C4-2B (cell line): ENCODE measurements around the gene TMEM252.

Experiments used
- H3K27ac ChIP-seq: fragments of 450-650 bp; 2 replicates; pipeline ENCODE4 v1.5.1; 2017
- ZFX ChIP-seq: fragments of 450-650 bp; IDR thresholded peaks from 2 replicates; pipeline ENCODE4 v1.6.1; 2017
- TF ChIP-seq, protein P1 (sequence below): fragments of 450-650 bp; conservative IDR thresholded peaks from 2 replicates; pipeline ENCODE4 v1.5.1; 2017; ENCODE audit warnings: mild to moderate bottlenecking

The TMEM252 gene

DNA sequence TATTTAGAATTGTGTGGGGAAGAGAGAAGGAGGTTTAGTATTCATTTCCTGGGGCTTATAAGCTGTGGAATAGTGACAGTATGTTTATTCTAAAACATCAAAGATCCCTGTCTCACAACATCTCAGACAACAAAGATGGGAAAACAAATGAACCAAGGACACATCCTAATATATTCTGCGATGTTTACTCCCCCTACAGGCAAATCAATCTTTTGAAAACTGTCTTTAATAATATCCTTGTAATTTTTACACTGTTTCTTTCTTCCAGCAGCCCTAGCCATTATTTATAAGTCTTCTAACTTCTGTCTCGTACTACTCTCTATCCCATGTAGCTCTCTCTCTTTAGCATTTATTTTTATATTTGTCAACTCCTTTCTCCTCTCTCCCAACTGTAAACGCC is 33.5 kb upstream of the TMEM252 start:
- no peak overlapping the region for H3K27ac ChIP-seq
- no peak for TF ChIP-seq ZFX
- TF ChIP-seq, protein P1, sequence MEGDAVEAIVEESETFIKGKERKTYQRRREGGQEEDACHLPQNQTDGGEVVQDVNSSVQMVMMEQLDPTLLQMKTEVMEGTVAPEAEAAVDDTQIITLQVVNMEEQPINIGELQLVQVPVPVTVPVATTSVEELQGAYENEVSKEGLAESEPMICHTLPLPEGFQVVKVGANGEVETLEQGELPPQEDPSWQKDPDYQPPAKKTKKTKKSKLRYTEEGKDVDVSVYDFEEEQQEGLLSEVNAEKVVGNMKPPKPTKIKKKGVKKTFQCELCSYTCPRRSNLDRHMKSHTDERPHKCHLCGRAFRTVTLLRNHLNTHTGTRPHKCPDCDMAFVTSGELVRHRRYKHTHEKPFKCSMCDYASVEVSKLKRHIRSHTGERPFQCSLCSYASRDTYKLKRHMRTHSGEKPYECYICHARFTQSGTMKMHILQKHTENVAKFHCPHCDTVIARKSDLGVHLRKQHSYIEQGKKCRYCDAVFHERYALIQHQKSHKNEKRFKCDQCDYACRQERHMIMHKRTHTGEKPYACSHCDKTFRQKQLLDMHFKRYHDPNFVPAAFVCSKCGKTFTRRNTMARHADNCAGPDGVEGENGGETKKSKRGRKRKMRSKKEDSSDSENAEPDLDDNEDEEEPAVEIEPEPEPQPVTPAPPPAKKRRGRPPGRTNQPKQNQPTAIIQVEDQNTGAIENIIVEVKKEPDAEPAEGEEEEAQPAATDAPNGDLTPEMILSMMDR, result peak; percentile 64

GRCh38 chr9:68567565-68567964 is 26.9 kb upstream of the TMEM252 start:
- no peak overlapping the region for H3K27ac ChIP-seq
- TF ChIP-seq, protein P1, result no peak
- TF ChIP-seq ZFX, result no peak

- TF ChIP-seq, protein P1, result no peak
- no peak for TF ChIP-seq ZFX
- no peak overlapping the region for H3K27ac ChIP-seq
These were observed 21.8 kb upstream of the TMEM252 start for GRCh38 chr9:68562461-68562860.

DNA sequence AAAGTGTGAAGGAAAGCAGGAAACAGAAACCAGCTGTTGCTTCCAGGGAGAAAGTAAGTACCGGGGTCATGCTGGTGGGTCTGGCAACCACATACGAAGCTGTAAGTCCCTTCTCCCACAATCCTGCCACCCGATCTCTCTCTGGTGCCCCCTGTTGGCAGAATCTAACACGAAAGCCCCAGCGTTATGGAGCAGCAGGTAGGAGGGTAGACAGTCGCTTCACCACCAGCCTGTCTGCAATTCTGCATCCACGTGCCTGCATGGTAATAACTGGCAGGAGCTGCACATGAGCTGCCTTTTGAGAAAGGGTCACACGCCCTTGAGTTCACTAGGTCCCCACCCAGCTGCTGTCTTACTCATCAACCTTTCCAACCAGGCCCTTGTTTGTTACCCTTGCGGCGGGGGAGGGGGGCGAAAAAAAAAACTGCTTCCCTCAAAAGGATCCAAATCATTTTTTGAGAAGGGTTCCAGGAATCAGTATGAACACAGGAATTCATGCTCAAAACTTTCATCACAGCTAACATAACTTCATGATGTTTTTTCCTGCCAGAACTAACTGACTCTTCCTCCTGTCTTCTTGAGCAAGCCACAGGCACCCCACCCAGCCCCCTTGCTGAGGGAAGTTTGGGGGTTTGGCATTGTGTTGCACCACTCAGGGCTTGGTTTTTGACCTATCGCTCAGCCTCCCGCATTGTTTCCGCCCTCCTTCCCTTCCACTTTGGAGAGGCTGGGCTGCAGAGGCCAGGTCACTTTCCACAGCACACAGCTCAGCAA is 19.6 kb upstream of the TMEM252 start:
- H3K27ac ChIP-seq, result no peak overlapping the region
- TF ChIP-seq, protein P1, result peak; percentile 67
- no peak for TF ChIP-seq ZFX

DNA sequence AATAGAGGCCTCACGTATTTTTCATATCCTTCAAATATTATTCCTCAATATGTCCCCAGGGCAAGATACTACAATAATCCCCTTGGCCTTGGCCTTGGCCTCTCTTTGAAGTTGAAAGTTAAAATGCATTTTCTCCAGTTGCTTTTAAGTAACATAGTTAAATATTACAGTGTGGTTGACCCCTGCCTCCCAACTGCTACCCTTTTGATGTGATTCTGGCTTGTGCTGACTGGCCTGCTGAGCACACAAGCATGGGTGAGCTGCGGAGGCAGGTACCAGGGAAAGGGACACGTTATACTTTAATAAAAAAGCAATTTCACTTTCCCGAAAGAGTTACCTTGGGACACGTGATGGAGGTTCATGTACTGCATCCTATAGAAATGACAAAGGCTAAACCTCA is 17.9 kb upstream of the TMEM252 start:
- H3K27ac ChIP-seq, result no peak overlapping the region
- no peak for TF ChIP-seq ZFX
- TF ChIP-seq, protein P1, result no peak

DNA sequence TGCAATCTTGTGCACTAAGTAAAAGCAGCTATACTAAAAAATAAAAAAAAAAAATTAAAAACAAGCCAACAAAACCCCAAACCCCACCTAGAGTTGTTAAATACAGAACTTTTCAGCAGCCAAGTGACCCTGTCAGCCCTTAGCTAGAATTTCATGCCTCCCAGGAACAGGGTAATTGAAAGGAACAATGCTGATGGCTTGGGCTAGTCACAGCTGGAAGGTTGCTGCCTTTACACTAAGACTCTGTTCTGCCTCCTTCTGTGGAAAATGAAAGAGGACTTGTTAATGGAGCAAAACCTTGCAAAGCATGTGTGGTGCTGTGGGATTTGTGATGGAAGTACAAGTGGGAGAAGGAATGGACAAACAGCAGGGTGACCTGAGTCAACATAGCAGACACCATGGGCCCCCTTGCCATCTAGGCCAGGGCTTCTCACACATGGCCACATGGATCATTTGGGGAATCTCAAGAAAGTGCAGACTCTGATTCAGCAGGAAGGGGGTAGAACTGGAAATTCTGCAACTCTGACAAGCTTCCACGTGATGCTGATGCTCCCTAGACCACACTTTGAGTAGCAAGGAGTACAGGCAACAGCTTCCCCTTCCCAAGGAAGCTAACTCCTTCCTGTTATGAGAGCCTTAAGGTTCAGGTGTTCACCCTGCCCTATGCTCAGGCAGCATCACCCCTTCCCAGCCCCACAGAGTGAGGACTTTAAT is 14.9 kb upstream of the TMEM252 start:
- no peak overlapping the region for H3K27ac ChIP-seq
- no peak for TF ChIP-seq ZFX
- TF ChIP-seq, protein P1, result no peak

GRCh38 chr9:68552700-68553476 is 12.2 kb upstream of the TMEM252 start:
- H3K27ac ChIP-seq, result no peak overlapping the region
- TF ChIP-seq, protein P1, result no peak
- no peak for TF ChIP-seq ZFX
